HepG2 (cell line): ENCODE measurements around the gene SLC35B3. TPM values are rescaled to one million over a fixed set of nuclear protein-coding genes. Genes with fewer than 3 reads are reported as not detected.
A peak's percentile ranks its signal among the peaks of the same experiment; 100 is the strongest.

Source experiments
- FOXC1 ChIP-seq: sonication (generic); formaldehyde crosslinking; IDR thresholded peaks from 2 replicates; pipeline ENCODE4 v1.8.0; 2022; ENCODE audit warnings: mild to moderate bottlenecking, missing genetic modification reagents, borderline replicate concordance
- GABPB1 ChIP-seq: IDR thresholded peaks from 2 replicates; pipeline ENCODE4 v1.6.1; 2016; ENCODE audit warnings: mild to moderate bottlenecking, missing genetic modification reagents, moderate library complexity, missing compliant biosample characterization
- HNRNPK ChIP-seq: fragments of 200-400 bp; formaldehyde crosslinking; IDR thresholded peaks from 2 replicates; pipeline ENCODE4 v1.6.1; 2018; ENCODE audit warnings: low read length, low read depth, moderate library complexity, mild to moderate bottlenecking; ENCODE audit not compliant: poor library complexity, severe bottlenecking
- JUNB ChIP-seq: sonication (generic); formaldehyde crosslinking; IDR thresholded peaks from 2 replicates; pipeline ENCODE4 v1.8.0; 2022; ENCODE audit warnings: missing genetic modification reagents, mild to moderate bottlenecking, borderline replicate concordance
- KLF12 ChIP-seq: sonication (generic); formaldehyde crosslinking; IDR thresholded peaks from 2 replicates; pipeline ENCODE4 v1.4.0; 2020; ENCODE audit warnings: missing genetic modification reagents, borderline replicate concordance
- MAFF ChIP-seq: IDR thresholded peaks from 2 replicates; pipeline ENCODE4 v1.6.1; 2011; ENCODE audit warnings: low read depth, low read length, improper control_type of control experiment
- NCOR1 ChIP-seq: fragments of 200-600 bp; sonication (generic); IDR thresholded peaks from 2 replicates; pipeline ENCODE4 v1.7.0; 2017; ENCODE audit warnings: antibody characterized with exemption, low read length, borderline replicate concordance
- POGK ChIP-seq: sonication (generic); formaldehyde crosslinking; conservative IDR thresholded peaks from 2 replicates; pipeline ENCODE4 v1.8.0; 2022; ENCODE audit warnings: mild to moderate bottlenecking, moderate library complexity, missing genetic modification reagents
- SP2 ChIP-seq: sonication (generic); formaldehyde crosslinking; IDR thresholded peaks from 2 replicates; pipeline ENCODE4 v1.5.1; 2020; ENCODE audit warnings: mild to moderate bottlenecking, missing genetic modification reagents
- TBL1XR1 ChIP-seq: fragments of 150-350 bp; IDR thresholded peaks from 2 replicates; pipeline ENCODE4 v1.6.1; 2014; ENCODE audit warnings: borderline replicate concordance, low read length; ENCODE audit not compliant: partially characterized antibody
- ZC3H13 ChIP-seq: sonication (generic); formaldehyde crosslinking; IDR thresholded peaks from 2 replicates; pipeline ENCODE4 v1.8.1; 2023; ENCODE audit warnings: mild to moderate bottlenecking, missing genetic modification reagents, moderate library complexity
- ZNF343 ChIP-seq: sonication (generic); formaldehyde crosslinking; IDR thresholded peaks from 2 replicates; pipeline ENCODE4 v1.4.0; 2020; ENCODE audit warnings: mild to moderate bottlenecking, missing genetic modification reagents
- ZNF468 ChIP-seq: sonication (generic); formaldehyde crosslinking; IDR thresholded peaks from 2 replicates; pipeline ENCODE4 v1.8.0; 2022; ENCODE audit warnings: mild to moderate bottlenecking, moderate library complexity, missing genetic modification reagents
- ZNF496 ChIP-seq: sonication (generic); formaldehyde crosslinking; IDR thresholded peaks from 2 replicates; pipeline ENCODE4 v1.8.1; 2023; ENCODE audit warnings: mild to moderate bottlenecking, moderate library complexity, missing genetic modification reagents; ENCODE audit not compliant: insufficient replicate concordance
- ZNF552 ChIP-seq: sonication (generic); formaldehyde crosslinking; IDR thresholded peaks from 2 replicates; pipeline ENCODE4 v1.9.0; 2022; ENCODE audit warnings: missing genetic modification reagents, mild to moderate bottlenecking, borderline replicate concordance
- ZNF607 ChIP-seq: sonication (generic); formaldehyde crosslinking; IDR thresholded peaks from 2 replicates; pipeline ENCODE4 v1.5.1; 2020; ENCODE audit warnings: missing genetic modification reagents, mild to moderate bottlenecking, borderline replicate concordance
- ZNF776 ChIP-seq: sonication (generic); formaldehyde crosslinking; IDR thresholded peaks from 2 replicates; pipeline ENCODE4 v1.4.0; 2020; ENCODE audit warnings: mild to moderate bottlenecking, missing genetic modification reagents
- ZSCAN29 ChIP-seq: sonication (generic); formaldehyde crosslinking; conservative IDR thresholded peaks from 2 replicates; pipeline ENCODE4 v1.4.0; 2020; ENCODE audit warnings: mild to moderate bottlenecking, missing genetic modification reagents
- polyA plus RNA-seq, 8 experiments: library from polyadenylated mRNA; depleted of rRNA in 3 of 8; stranded (reverse) in 7 of 8; unstranded in 1 of 8; fragments of >200 nt; fragmentation: Illumina TruSeq in 4 of 8; extraction: Trizol in 4 of 8; gene quantifications; 2 replicates each; pipeline versions ENCODE4 v1.2.1 to v1.2.3, GENCODE V29; 2011 to 2016; ENCODE audit warnings: low read depth in 4 of 8, missing spikeins in 1 of 8, mixed read lengths in 1 of 8; ENCODE audit not compliant: insufficient read depth in 1 of 8
- total RNA-seq, 5 experiments: library from RNA; depleted of rRNA; stranded (reverse); fragments of >200 nt; fragmentation: Illumina TruSeq; extraction: Trizol; gene quantifications; 2 replicates each; pipeline ENCODE4 v1.2.3, GENCODE V29; 2016; ENCODE audit warnings: low read depth in 1 of 5
- TF ChIP-seq, protein P1 (sequence below): sonication (generic); formaldehyde crosslinking; IDR thresholded peaks from 2 replicates; pipeline ENCODE4 v1.5.0; 2020; ENCODE audit warnings: mild to moderate bottlenecking, missing genetic modification reagents, borderline replicate concordance
- TF ChIP-seq, protein P2 (sequence below): sonication (generic); formaldehyde crosslinking; conservative IDR thresholded peaks from 2 replicates; pipeline ENCODE4 v1.4.0; 2020; ENCODE audit warnings: missing genetic modification reagents

SLC35B3 gene
- total and polyA plus RNA-seq, 2 of the 13 experiments (the other 11 are each of a cell fraction or from before 2014, with no cell fraction given) = 8.7 to 13.5 TPM

DNA sequence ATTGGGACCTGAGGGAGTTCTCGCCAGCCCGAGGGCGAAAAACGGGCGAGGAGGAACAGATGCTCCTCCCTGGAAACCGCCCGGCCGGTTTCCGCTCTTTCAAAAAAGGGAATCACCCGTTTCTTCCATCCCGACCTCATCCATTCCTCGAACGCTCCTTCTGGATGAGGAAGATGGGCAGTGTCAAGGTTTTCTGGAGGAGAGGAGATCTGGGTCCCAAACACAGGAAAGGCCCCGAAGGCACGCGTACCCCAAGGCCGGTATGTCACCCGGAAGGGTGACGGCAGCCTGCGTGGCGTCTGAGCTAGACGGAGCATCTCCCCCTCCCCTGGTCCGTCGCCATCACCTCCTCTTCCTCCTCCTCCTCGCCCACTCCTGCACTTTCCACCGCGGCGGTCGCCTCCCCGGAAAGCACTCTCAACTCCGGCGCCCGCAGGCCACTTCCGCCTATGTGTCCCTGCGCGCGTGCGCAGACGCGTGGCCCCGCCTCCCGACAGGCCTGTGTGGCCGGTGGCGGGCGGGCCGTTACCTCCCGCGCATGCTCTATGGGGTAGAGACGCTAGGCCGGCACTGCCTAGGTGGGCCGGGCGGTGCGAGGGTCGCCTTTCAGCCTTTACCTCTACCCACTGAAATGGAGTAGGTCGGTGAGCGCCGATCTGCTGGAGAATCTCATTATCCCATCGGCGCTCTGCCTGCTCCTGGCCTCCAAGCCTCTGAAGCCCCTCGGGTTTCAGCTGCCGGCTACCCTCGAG lies at the start of gene SLC35B3 (continued):
- TF ChIP-seq, protein P1, sequence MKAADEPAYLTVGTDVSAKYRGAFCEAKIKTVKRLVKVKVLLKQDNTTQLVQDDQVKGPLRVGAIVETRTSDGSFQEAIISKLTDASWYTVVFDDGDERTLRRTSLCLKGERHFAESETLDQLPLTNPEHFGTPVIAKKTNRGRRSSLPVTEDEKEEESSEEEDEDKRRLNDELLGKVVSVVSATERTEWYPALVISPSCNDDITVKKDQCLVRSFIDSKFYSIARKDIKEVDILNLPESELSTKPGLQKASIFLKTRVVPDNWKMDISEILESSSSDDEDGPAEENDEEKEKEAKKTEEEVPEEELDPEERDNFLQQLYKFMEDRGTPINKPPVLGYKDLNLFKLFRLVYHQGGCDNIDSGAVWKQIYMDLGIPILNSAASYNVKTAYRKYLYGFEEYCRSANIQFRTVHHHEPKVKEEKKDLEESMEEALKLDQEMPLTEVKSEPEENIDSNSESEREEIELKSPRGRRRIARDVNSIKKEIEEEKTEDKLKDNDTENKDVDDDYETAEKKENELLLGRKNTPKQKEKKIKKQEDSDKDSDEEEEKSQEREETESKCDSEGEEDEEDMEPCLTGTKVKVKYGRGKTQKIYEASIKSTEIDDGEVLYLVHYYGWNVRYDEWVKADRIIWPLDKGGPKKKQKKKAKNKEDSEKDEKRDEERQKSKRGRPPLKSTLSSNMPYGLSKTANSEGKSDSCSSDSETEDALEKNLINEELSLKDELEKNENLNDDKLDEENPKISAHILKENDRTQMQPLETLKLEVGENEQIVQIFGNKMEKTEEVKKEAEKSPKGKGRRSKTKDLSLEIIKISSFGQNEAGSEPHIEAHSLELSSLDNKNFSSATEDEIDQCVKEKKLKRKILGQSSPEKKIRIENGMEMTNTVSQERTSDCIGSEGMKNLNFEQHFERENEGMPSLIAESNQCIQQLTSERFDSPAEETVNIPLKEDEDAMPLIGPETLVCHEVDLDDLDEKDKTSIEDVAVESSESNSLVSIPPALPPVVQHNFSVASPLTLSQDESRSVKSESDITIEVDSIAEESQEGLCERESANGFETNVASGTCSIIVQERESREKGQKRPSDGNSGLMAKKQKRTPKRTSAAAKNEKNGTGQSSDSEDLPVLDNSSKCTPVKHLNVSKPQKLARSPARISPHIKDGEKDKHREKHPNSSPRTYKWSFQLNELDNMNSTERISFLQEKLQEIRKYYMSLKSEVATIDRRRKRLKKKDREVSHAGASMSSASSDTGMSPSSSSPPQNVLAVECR = peak; percentile 98
- TF ChIP-seq POGK (CRISPR knock-in tag) = peak; percentile 88
- TF ChIP-seq HNRNPK = peak; percentile 93
- TF ChIP-seq, protein P2, sequence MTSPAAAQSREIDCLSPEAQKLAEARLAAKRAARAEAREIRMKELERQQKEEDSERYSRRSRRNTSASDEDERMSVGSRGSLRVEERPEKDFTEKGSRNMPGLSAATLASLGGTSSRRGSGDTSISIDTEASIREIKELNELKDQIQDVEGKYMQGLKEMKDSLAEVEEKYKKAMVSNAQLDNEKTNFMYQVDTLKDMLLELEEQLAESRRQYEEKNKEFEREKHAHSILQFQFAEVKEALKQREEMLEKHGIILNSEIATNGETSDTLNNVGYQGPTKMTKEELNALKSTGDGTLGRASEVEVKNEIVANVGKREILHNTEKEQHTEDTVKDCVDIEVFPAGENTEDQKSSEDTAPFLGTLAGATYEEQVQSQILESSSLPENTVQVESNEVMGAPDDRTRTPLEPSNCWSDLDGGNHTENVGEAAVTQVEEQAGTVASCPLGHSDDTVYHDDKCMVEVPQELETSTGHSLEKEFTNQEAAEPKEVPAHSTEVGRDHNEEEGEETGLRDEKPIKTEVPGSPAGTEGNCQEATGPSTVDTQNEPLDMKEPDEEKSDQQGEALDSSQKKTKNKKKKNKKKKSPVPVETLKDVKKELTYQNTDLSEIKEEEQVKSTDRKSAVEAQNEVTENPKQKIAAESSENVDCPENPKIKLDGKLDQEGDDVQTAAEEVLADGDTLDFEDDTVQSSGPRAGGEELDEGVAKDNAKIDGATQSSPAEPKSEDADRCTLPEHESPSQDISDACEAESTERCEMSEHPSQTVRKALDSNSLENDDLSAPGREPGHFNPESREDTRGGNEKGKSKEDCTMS (CRISPR knock-in tag) = no peak
- peak; percentile 97 for TF ChIP-seq GABPB1 (CRISPR knock-in tag)
- TF ChIP-seq ZNF552 = peak; percentile 89; the same call in 1 of the 2 replicates
- no peak for TF ChIP-seq TBL1XR1
- TF ChIP-seq JUNB (CRISPR knock-in tag) = no peak
- peak; percentile 94 for TF ChIP-seq ZNF607 (CRISPR knock-in tag)
- no peak; the same call in 1 of the 2 replicates for TF ChIP-seq ZSCAN29 (CRISPR knock-in tag)
- TF ChIP-seq ZNF776 (CRISPR knock-in tag) = peak; percentile 96; the same call in 1 of the 2 replicates
- no peak; the same call in 1 of the 2 replicates for TF ChIP-seq ZNF343 (CRISPR knock-in tag)
- peak; percentile 64; the same call in 1 of the 2 replicates for TF ChIP-seq KLF12
- TF ChIP-seq ZNF496 (CRISPR knock-in tag) = no peak
- no peak for TF ChIP-seq MAFF
- TF ChIP-seq ZNF468 (CRISPR knock-in tag) = 0 out of 2 replicates have a peak, but pooled peaks have one; percentile 82
- TF ChIP-seq FOXC1 (CRISPR knock-in tag) = peak; percentile 82; the same call in 1 of the 2 replicates
- TF ChIP-seq SP2 = peak; percentile 63
- TF ChIP-seq NCOR1 = no peak
- no peak for TF ChIP-seq ZC3H13
